GM12874 (cell line): Measurements from ENCODE around the gene ARPC1A.

ENCODE experiments used
- TF ChIP-seq, protein P1 (sequence below): IDR thresholded peaks from 2 replicates; pipeline ENCODE4 v1.5.1; 2011; ENCODE audit warnings: low read depth, mild to moderate bottlenecking, control low read depth, low read length, moderate library complexity; ENCODE audit not compliant: insufficient read depth

ARPC1A gene

DNA sequence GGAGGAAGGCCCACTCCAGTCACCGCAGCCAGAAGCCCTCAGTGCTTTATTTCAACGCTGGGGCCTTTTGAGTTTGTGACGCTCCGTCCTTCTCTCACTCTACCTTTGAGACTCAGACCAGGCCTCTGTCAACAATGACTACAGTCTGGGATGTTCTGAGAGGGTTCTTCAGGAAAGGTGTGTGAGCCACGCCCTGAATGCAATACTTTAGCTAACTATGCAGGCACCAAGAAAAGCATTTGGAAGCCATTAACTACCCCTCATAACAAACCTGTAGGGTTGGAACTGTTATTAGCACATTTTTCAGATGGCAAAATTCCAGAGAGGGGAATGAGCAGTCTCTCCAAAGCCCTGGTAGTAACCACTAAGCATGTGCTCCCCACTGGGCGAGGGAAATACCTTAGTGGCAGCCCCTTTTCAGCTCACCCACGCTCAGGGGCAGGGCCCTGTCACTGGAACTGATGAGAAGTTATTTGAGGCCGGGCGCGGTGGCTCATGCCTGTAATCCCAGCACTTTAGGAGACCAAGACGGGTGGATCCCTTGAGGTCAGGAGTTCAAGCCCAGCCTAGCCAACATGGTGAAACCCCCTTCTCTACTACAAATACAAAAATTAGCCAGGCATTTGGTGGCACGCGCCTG lies 43.2 kb downstream of the ARPC1A start:
- TF ChIP-seq, protein P1, sequence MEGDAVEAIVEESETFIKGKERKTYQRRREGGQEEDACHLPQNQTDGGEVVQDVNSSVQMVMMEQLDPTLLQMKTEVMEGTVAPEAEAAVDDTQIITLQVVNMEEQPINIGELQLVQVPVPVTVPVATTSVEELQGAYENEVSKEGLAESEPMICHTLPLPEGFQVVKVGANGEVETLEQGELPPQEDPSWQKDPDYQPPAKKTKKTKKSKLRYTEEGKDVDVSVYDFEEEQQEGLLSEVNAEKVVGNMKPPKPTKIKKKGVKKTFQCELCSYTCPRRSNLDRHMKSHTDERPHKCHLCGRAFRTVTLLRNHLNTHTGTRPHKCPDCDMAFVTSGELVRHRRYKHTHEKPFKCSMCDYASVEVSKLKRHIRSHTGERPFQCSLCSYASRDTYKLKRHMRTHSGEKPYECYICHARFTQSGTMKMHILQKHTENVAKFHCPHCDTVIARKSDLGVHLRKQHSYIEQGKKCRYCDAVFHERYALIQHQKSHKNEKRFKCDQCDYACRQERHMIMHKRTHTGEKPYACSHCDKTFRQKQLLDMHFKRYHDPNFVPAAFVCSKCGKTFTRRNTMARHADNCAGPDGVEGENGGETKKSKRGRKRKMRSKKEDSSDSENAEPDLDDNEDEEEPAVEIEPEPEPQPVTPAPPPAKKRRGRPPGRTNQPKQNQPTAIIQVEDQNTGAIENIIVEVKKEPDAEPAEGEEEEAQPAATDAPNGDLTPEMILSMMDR, result no peak

DNA sequence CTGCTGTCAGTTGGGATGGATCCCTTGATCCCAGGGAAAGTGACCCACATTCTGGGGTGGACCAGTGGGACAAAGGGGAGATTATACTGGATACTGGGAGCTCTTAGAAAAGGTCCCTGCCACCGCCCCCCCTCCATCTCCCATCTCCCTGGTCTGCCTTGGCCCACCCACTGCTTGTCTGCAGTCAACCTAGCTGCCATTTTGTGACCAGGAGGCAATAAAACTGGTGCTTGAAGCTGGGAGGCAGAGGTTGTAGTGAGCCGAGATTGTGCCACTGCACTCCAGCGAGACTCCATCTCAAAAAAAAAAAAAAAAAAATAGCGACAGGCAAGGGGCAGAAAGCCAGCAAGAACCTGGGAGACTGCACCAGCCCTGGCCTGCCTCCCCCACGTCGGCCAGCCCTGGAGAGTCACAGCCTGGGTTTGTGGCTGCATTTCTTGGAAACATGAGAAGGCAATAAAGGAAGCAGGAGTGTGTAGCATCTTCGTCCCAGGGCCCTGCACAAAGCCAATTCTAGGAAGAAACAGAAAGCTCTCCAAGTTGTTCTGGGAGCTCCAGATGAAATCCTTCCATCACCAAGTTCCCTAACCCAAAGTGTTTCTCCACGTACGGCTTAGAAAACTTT lies 44.2 kb downstream of the ARPC1A start:
- TF ChIP-seq, protein P1, result no peak

DNA sequence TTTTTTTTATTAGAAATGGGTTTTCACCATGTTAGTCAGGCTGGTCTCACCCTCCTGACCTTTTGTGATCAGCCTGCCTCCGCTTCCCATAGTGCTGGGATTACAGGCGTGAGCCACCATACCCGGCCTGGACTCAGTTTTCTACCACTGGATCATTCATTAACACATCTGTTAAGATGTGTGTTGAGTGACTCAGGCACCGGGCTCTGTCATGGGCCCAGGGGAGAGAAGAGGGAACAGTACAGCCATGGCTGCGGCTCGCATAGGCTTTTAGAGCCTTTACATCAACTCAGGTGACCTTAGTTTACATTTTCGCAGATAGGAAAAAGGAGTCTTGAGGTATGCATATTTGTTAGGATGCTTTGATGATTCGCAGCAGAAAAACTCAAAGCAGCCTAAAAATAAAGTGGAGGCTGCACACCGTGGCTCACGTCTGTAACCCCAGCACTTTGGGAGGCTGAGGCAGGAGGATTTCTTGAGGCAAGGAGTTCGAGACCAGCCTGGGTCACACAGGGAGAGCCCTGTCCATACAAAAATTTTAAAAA lies 45.8 kb downstream of the ARPC1A start:
- TF ChIP-seq, protein P1, result no peak

DNA sequence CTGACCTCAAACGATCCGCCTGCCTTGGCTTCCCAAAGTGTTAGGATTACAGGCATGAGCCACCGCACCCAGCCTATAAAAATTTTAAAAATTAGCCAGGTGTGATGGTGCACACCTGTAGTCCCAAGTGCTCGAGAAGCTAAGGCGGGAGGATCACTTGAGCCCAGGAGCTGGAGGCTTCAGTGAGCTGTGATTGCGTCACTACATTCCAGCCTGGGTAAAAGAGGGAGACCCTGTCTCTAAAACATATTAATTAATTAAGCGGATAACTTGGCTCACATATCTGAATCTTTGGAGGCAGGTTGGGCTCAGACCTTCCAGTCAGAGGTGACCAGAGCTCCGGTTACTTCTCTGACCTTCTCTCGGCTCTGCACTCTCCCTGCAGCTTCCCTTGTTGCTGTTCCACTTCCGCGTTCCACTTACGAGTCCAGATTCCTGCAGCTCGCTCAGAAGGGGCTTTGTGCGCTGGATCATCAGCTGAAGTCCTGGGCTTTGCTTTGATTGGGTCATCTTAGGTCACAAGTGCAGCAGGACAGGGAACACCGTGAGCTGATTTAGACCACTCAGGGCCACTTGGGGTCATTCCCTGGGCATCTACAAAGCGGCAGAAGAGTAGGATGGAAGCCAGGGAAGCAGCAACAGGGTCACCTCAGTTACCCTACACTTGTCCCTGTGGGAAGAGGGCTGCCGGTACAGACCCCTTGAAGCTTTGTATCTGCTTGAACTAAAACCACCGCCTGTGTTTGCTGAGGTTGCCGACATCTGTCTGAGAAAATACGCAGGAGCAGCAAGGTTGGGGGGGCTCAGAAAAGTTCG lies 46.8 kb downstream of the ARPC1A start:
- TF ChIP-seq, protein P1, result no peak

DNA sequence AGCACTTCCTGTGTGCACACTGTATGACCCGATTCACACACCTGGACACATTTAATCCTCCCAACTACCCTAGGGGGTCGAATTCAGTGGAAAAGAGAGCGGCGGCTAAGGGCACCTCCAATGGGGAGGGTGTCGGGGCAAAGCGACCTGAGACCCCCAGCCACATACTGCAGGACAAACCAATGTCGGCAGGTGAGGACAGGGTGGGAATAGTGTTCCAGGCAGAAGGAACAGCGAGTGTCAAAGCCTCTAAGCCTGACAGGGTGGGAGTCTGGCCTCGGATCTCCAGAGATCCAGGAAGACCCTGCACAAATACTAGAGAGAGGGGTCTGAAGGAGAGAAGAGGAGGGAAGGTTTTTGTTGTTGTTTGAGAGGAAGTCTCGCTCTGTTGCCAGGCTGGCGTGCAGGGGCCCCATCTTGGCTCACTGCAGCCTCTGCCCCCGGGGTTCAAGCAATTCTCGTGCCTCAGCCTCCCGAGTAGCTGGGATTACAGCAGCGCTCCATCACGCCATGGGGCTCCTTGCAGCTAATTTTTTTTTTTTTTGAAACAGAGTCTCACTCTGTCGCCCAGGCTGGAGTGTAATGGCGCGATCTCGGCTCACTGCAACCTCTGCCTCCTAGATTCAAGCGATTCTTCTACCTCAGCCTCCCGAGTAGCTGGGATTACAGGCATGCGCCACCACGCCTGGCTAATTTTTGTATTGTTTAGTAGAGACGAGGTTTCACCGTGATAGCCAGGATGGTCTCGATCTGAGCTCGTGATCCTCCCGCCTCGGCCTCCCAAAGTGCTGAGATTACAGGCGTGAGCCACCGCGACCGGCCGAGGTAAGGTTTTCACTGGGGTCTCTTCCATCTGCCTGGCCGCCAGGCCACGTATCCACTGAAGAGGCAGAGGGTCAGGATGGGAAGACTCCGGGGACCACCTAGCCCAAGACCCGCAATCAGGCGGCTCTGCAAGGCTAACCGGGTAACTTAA lies 47.7 kb downstream of the ARPC1A start:
- TF ChIP-seq, protein P1, result no peak

DNA sequence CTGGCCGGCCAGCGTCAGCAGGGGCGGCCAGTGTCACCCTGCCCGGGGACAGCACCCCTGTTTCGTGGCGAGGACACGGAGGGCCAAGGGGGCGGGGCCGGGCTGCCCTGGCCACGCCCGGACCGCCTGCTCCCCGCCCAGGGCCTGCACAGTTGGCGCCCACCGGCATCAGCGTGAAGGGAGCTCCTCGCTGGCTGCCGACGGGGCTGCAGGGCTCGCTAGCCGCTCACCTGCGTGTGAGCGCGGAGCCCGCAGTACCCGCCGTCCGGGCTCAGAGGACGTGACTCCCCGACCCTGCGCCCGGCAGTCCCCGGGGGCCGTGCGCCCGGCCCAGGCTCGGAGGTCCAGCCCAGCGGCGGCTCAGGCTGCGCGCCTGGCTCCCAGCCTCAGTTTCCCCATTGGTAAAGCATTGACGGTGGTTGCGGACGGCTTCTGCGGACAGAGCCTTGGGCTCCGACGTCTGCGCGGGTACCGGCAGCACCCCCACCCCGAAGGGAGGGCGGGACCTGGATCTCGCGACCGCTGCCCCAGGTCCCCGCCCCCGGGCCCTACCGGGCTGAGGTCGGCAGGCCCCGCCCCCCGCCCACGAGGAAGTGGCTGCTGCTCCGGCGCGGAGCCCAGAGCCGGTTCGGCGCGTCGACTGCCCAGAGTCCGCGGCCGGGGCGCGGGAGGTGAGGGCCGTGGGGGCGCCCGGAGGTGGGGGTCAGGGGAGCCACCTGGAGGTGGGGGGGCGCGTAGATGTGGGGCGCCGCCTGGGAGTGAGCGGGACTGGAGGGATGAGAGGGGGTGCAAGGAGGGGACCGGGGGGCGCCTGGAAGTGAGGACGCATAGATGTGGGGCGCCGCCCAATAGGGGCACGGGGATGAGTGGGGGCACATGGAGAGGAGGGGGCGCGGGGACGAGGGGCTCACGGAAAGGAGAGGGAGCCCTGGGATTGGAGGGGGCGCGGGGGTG lies 48.7 kb downstream of the ARPC1A start, which contains the start of gene ARPC1B:
Gene ARPC1B, plus strand, starts transcription at position 620 of the 954 bp plus-strand sequence. CDS start 10,985 bp downstream, outside the sequence.
- TF ChIP-seq, protein P1, result no peak
